Mammary epithelial cell (primary cell): ENCODE results near the gene BACH2.

Experiments
- CTCF ChIP-seq, 2 donors: IDR thresholded peaks in 1 of 2; conservative IDR thresholded peaks in 1 of 2; 2 replicates each; pipeline ENCODE4 v1.5.1; 2011 to 2012; ENCODE audit warnings: inconsistent platforms in 2 of 2, low read length in 2 of 2, mild to moderate bottlenecking in 2 of 2, control low read depth in 1 of 2, low read depth in 1 of 2; ENCODE audit not compliant: insufficient read depth in 1 of 2; ENCODE audit errors: extremely low read depth in 1 of 2
- EZH2 ChIP-seq: IDR thresholded peaks from 2 replicates; pipeline ENCODE4 v1.6.1; 2012; ENCODE audit warnings: low read length, inconsistent platforms, borderline replicate concordance

- TF ChIP-seq CTCF (conservative IDR thresholded peaks at IDR 0.05 in 1 of 2, IDR thresholded peaks at IDR 0.05 in 1 of 2; ENCODE audit: extremely low read depth in 1 of 2, insufficient read depth in 1 of 2, low read depth in 1 of 2, low read length in 2 of 2) (no peak), EZH2 (no peak)
Observed at GRCh38 chr6:90019216-90019615, 277.4 kb downstream of the BACH2 start.
